Sigmoid colon (tissue), 7 donors: ENCODE data around the gene NR1H4. TPM values are rescaled to one million over a fixed set of nuclear protein-coding genes. Genes with fewer than 3 reads are reported as not detected.
"Not testable (repeated sequence)": the region's sequence is repeated elsewhere in the genome, so short reads cannot be mapped to it uniquely, and the experiment has no call there.

Experiments used
- DNase-seq: peaks from one replicate; pipeline ENCODE4 v3.0.0-alpha.2; 2019
- H3K27ac ChIP-seq, 4 donors: fragments of 200-600 bp; sonication (generic); one replicate each; pipeline ENCODE4 v1.5.1; 2016 to 2019; ENCODE audit warnings: mild to moderate bottlenecking in 1 of 4
- H3K27me3 ChIP-seq, 3 donors: fragments of 200-600 bp; sonication (generic); one replicate each; pipeline ENCODE4 v1.5.1; 2019; ENCODE audit warnings: mild to moderate bottlenecking in 1 of 3
- H3K36me3 ChIP-seq, 4 donors: fragments of 200-600 bp; sonication (generic); one replicate each; pipeline ENCODE4 v1.5.1; 2016 to 2019
- H3K4me1 ChIP-seq, 4 donors: fragments of 200-600 bp; sonication (generic); one replicate each; pipeline ENCODE4 v1.5.1; 2017 to 2019
- H3K4me3 ChIP-seq, 4 donors: fragments of 200-600 bp; sonication (generic); one replicate each; pipeline ENCODE4 v1.5.1; 2017 to 2019; ENCODE audit warnings: mild to moderate bottlenecking in 2 of 4, moderate library complexity in 1 of 4
- H3K9me3 ChIP-seq, 4 donors: fragments of 200-600 bp in 3 of 4; sonication (generic) in 3 of 4; one replicate each; pipeline versions ENCODE4 v1.5.1 to v1.6.1; 2013 to 2019
- CTCF ChIP-seq, 4 experiments: fragments of 450-650 bp in 3 of 4; fragments of 200-600 bp in 1 of 4; IDR thresholded peaks; one replicate each; pipeline ENCODE4 v1.5.1; 2016 to 2019; ENCODE audit warnings: antibody characterized with exemption in 4 of 4, mild to moderate bottlenecking in 3 of 4, moderate library complexity in 2 of 4
- EP300 ChIP-seq, 4 donors: sonication (generic); formaldehyde crosslinking; IDR thresholded peaks; one replicate each; pipeline ENCODE4 v1.6.1; 2017; ENCODE audit warnings: antibody characterized with exemption in 4 of 4
- POLR2A ChIP-seq, 2 donors: fragments of 450-650 bp; IDR thresholded peaks; one replicate each; pipeline ENCODE4 v1.6.1; 2016; ENCODE audit warnings: antibody characterized with exemption in 2 of 2, mild to moderate bottlenecking in 2 of 2, moderate library complexity in 2 of 2
- POLR2AphosphoS5 ChIP-seq, 4 donors: sonication (generic); formaldehyde crosslinking; IDR thresholded peaks; one replicate each; pipeline ENCODE4 v1.6.1; 2017; ENCODE audit warnings: antibody characterized with exemption in 4 of 4
- WGBS, 2 donors: extraction: QIAGEN DNeasy Blood & Tissue Kit; methylation state at CpG; one replicate each; pipeline ENCODE4 v1.1.7; 2013; 5-methylcytosine and 5-hydroxymethylcytosine counted together
- intact Hi-C: fragments of 100-400 bp; cut with DNase I; formaldehyde crosslinking; loops from one replicate; pipeline ENCODE4 v1.15.1; 2023
- polyA plus RNA-seq, 3 donors: library from polyadenylated mRNA; stranded (reverse); fragments of 200-250 nt; gene quantifications; one replicate each; pipeline ENCODE4 v1.2.3, GENCODE V29; 2013
- total RNA-seq, 4 donors: library from RNA; depleted of rRNA; stranded (reverse); fragments of >200 nt; gene quantifications; one replicate each; pipeline ENCODE4 v1.1.0, GENCODE V29; 2016
- donor health status: healthy with polysubstance abuse.
- donor health status: Bipolar disorder and iron deficiency.
- donor health status: healthy.

NR1H4 gene
- total and polyA plus RNA-seq, 7 donors: 4.5 to 43.9 (median 9.6) TPM; not detected in 4

GRCh38 chr12:100593490-100593889, 119.8 kb downstream of the NR1H4 start:
- H3K4me3 ChIP-seq: no peak overlapping the region
- H3K9me3 ChIP-seq: peaks cover 0 to 7% (median under 1%) of the 10 kb centered on the region in 4 donors
- TF ChIP-seq CTCF (IDR thresholded peaks at IDR 0.05) (no peak), POLR2AphosphoS5 (IDR thresholded peaks at IDR 0.05) (no peak), POLR2A (IDR thresholded peaks at IDR 0.05) (no peak), EP300 (IDR thresholded peaks at IDR 0.05) (no peak)
- no peaks in the 10 kb centered on the region for H3K36me3 ChIP-seq
- H3K27ac ChIP-seq: no peak overlapping the region
- no peaks in the 10 kb centered on the region for H3K4me1 ChIP-seq
- WGBS, 2 donors: 18 to 56% methylated on average over 5 of the region's 5 CpGs
- intact Hi-C loops: no loop called here
- DNase-seq: no peak
- H3K27me3 ChIP-seq: no peaks in the 10 kb centered on the region

- H3K27ac ChIP-seq: no peak overlapping the region
- TF ChIP-seq EP300 (IDR thresholded peaks at IDR 0.05) (no peak), CTCF (IDR thresholded peaks at IDR 0.05) (no peak), POLR2A (IDR thresholded peaks at IDR 0.05) (no peak), POLR2AphosphoS5 (IDR thresholded peaks at IDR 0.05) (no peak)
- WGBS, 2 donors: 11 to 62% methylated on average over 1 of the region's 1 CpG
These were observed 128.0 kb downstream of the NR1H4 start for GRCh38 chr12:100601626-100602025.

GRCh38 chr12:100602997-100603396, 129.3 kb downstream of the NR1H4 start:
- H3K27ac ChIP-seq, H3K4me3 ChIP-seq, intact Hi-C loops, H3K27me3 ChIP-seq, H3K36me3 ChIP-seq, H3K9me3 ChIP-seq, H3K4me1 ChIP-seq, DNase-seq: not testable (repeated sequence)
- WGBS, 2 donors: 51 to 82% methylated on average over 1 of the region's 1 CpG

More at GRCh38 chr12:100601626-100602025, 128.0 kb downstream of the NR1H4 start:
- DNase-seq: no peak
- no peaks in the 10 kb centered on the region for H3K9me3 ChIP-seq
- no peaks in the 10 kb centered on the region for H3K4me1 ChIP-seq
- H3K36me3 ChIP-seq: no peaks in the 10 kb centered on the region
- no peaks in the 10 kb centered on the region for H3K27me3 ChIP-seq
- no peak overlapping the region for H3K4me3 ChIP-seq
- intact Hi-C loops: no loop called here

GRCh38 chr12:100608776-100609175, 135.1 kb downstream of the NR1H4 start:
- no peaks in the 10 kb centered on the region for H3K27me3 ChIP-seq
- peaks cover 0 to 4% (median 0%) of the 10 kb centered on the region in 4 donors for H3K36me3 ChIP-seq
- H3K27ac ChIP-seq: no peak overlapping the region
- no peak for DNase-seq
- no peak overlapping the region for H3K4me3 ChIP-seq
- no peaks in the 10 kb centered on the region for H3K4me1 ChIP-seq
- TF ChIP-seq EP300 (IDR thresholded peaks at IDR 0.05) (no peak), POLR2A (IDR thresholded peaks at IDR 0.05) (no peak), CTCF (IDR thresholded peaks at IDR 0.05) (no peak), POLR2AphosphoS5 (IDR thresholded peaks at IDR 0.05) (no peak)
- intact Hi-C loops: no loop called here
- 83 to 96% methylated on average over 1 of the region's 1 CpG for WGBS, 2 donors
- H3K9me3 ChIP-seq: no peaks in the 10 kb centered on the region

GRCh38 chr12:100610666-100611430, 137.2 kb downstream of the NR1H4 start:
- no peak overlapping the region for H3K4me3 ChIP-seq
- 80 to 89% methylated on average over 4 of the region's 4 CpGs for WGBS, 2 donors
- no peaks in the 10 kb centered on the region for H3K9me3 ChIP-seq
- TF ChIP-seq POLR2AphosphoS5 (IDR thresholded peaks at IDR 0.05) (no peak), EP300 (IDR thresholded peaks at IDR 0.05) (no peak), POLR2A (IDR thresholded peaks at IDR 0.05) (no peak), CTCF (IDR thresholded peaks at IDR 0.05) (no peak)
- DNase-seq: no peak
- H3K27me3 ChIP-seq: no peaks in the 10 kb centered on the region
- intact Hi-C loops: no loop called here
- H3K4me1 ChIP-seq: no peaks in the 10 kb centered on the region
- H3K27ac ChIP-seq: no peak overlapping the region
- H3K36me3 ChIP-seq: peaks cover 0 to 4% (median 0%) of the 10 kb centered on the region in 4 donors
